PC-3 (cell line): ENCODE measurements around the gene CLTA. TPM values are rescaled to one million over a fixed set of nuclear protein-coding genes. Genes with fewer than 3 reads are reported as not detected.
A peak's percentile ranks its signal among the peaks of the same experiment; 100 is the strongest.

ENCODE experiments used
- ATAC-seq: fragments of 200-7000 bp; cut with Tn5 transposase; 2 replicates; pipeline ENCODE4 v1.9.1; 2020; ENCODE audit warnings: mild to moderate bottlenecking, moderate library complexity
- BruUV-seq: library from RNA; stranded (reverse); fragments of 400-500 nt; replicated peaks from 2 replicates; lab custom pipeline; 2021; lab: Mats Ljungman, UMichigan
- CTCF ChIA-PET: fragments of 300-600 bp; sonication (Branson Sonifier 250); formaldehyde crosslinking; loops from one replicate; lab custom pipeline; 2022; ENCODE audit warnings: antibody characterized with exemption; lab: Charles Lee
- POLR2A ChIA-PET: fragments of 300-600 bp; sonication (Branson Sonifier 250); formaldehyde crosslinking; loops from one replicate; lab custom pipeline; 2022; ENCODE audit warnings: antibody characterized with exemption; ENCODE audit not compliant: unreplicated experiment; lab: Charles Lee
- DNase-seq: peaks from one replicate; pipeline ENCODE4 v3.0.0-alpha.2; 2015
- H2AFZ ChIP-seq: fragments of 300-600 bp; sonication (generic); 2 replicates; pipeline ENCODE4 v1.6.0; 2016; ENCODE audit warnings: antibody characterized with exemption, low read length
- H3F3A ChIP-seq: fragments of 300-600 bp; sonication (generic); one replicate; pipeline ENCODE4 v1.6.0; 2017; ENCODE audit warnings: antibody characterized with exemption, low read length, control low read depth, mild to moderate bottlenecking; ENCODE audit not compliant: unreplicated experiment
- H3K27ac ChIP-seq: fragments of 300-600 bp; sonication (generic); 2 replicates; pipeline ENCODE4 v1.5.1; 2016; ENCODE audit warnings: mild to moderate bottlenecking, low read length
- H3K27me3 ChIP-seq: fragments of 300-600 bp; sonication (generic); 2 replicates; pipeline ENCODE4 v1.6.1; 2016; ENCODE audit warnings: low read length, mixed read lengths
- H3K36me3 ChIP-seq: fragments of 300-600 bp; sonication (generic); 2 replicates; pipeline ENCODE4 v1.6.1; 2016; ENCODE audit warnings: low read depth, mixed run types, low read length, mixed read lengths
- H3K4me1 ChIP-seq: fragments of 300-600 bp; sonication (generic); 2 replicates; pipeline ENCODE4 v1.5.1; 2016; ENCODE audit warnings: low read length; ENCODE audit not compliant: insufficient read depth
- H3K4me2 ChIP-seq: fragments of 300-600 bp; sonication (generic); 2 replicates; pipeline ENCODE4 v1.6.0; 2016; ENCODE audit warnings: low read length
- H3K4me3 ChIP-seq: fragments of 300-600 bp; sonication (generic); 2 replicates; pipeline ENCODE4 v1.5.1; 2016; ENCODE audit warnings: mild to moderate bottlenecking, low read length, mixed read lengths
- H3K79me2 ChIP-seq: fragments of 300-600 bp; sonication (generic); 2 replicates; pipeline ENCODE4 v1.6.1; 2017; ENCODE audit warnings: low read length, mixed read lengths
- H3K9ac ChIP-seq: fragments of 300-600 bp; sonication (generic); 2 replicates; pipeline ENCODE4 v1.6.0; 2016; ENCODE audit warnings: mild to moderate bottlenecking, low read length
- H3K9me2 ChIP-seq: fragments of 300-600 bp; sonication (generic); replicated peaks from 2 replicates; pipeline ENCODE4 v1.6.1; 2016; ENCODE audit warnings: mixed run types, low read length, mixed read lengths
- H3K9me3 ChIP-seq: fragments of 300-600 bp; sonication (generic); 2 replicates; pipeline ENCODE4 v1.6.1; 2016; ENCODE audit warnings: low read length, mixed read lengths
- H4K20me1 ChIP-seq: fragments of 300-600 bp; sonication (generic); 2 replicates; pipeline ENCODE4 v1.6.1; 2016; ENCODE audit warnings: low read length, mixed read lengths
- CTCF ChIP-seq: fragments of 300-600 bp; sonication (generic); conservative IDR thresholded peaks from 2 replicates; pipeline ENCODE4 v1.5.1; 2017; ENCODE audit warnings: antibody characterized with exemption, low read depth, mild to moderate bottlenecking, low read length
- EZH2 ChIP-seq: fragments of 300-600 bp; sonication (generic); IDR thresholded peaks from one replicate; pipeline ENCODE4 v1.6.1; 2017; ENCODE audit warnings: antibody characterized with exemption, mild to moderate bottlenecking, low read length; ENCODE audit not compliant: unreplicated experiment
- EZH2phosphoT487 ChIP-seq: fragments of 300-600 bp; sonication (generic); IDR thresholded peaks from 2 replicates; pipeline ENCODE4 v1.6.1; 2018; ENCODE audit warnings: mild to moderate bottlenecking, antibody characterized with exemption, low read length, borderline replicate concordance
- intact Hi-C: fragments of 100-400 bp; cut with micrococcal nuclease; formaldehyde crosslinking; loops from 2 replicates; pipeline ENCODE4 v1.9.0; 2023
- total RNA-seq: library from RNA; depleted of rRNA; stranded (reverse); fragments of >200 nt; gene quantifications from 2 replicates; pipeline ENCODE4 v1.2.3, GENCODE V29; 2014

Gene CLTA
- total RNA-seq, 1 experiment from 2014 or later, result 259 TPM

- Histone ChIP-seq H3K36me3 (peaks cover 3% of the 10 kb centered on the region; the same call in 1 of the 2 replicates), H3K4me1 (peaks cover 17% of the 10 kb centered on the region), H4K20me1 (peaks cover 32% of the 10 kb centered on the region), H2AFZ (peak overlapping the region; percentile 88; the same call in 1 of the 2 replicates), H3K9me3 (no peaks in the 10 kb centered on the region), H3K27ac (peak overlapping the region; percentile 66), H3F3A (no peaks in the 10 kb centered on the region), H3K27me3 (no peaks in the 10 kb centered on the region), H3K79me2 (peaks cover 53% of the 10 kb centered on the region), H3K4me3 (peak overlapping the region; percentile 96), H3K4me2 (peak overlapping the region; percentile 94), H3K9me2 (no peaks in the 10 kb centered on the region), H3K9ac (peak overlapping the region; percentile 99)
- TF ChIP-seq CTCF (no peak), EZH2 (no peak), EZH2phosphoT487 (no peak)
- ATAC-seq (no peak), DNase-seq (no peak)
- intact Hi-C loops, result no loop called here
- no TSS peak for BruUV-seq
- ChIA-PET POLR2A (no interaction called here), CTCF (interaction anchor here (1.8 kb wide), 1 partner anchor 25 kb away, joined by 7 read pairs; no protein-coding TSS in a partner anchor)
These were observed 547 bp downstream of the CLTA start for GRCh38 chr9:36191290-36191645.

GRCh38 chr9:36191686-36192085, 965 bp downstream of the CLTA start:
- H3F3A ChIP-seq, result no peaks in the 10 kb centered on the region
- peaks cover 32% of the 10 kb centered on the region for H4K20me1 ChIP-seq
- H3K4me3 ChIP-seq, result peak overlapping the region; percentile 96
- POLR2A ChIA-PET, result no interaction called here
- H3K27me3 ChIP-seq, result no peaks in the 10 kb centered on the region
- no peak overlapping the region for H2AFZ ChIP-seq
- TF ChIP-seq EZH2, result no peak
- TF ChIP-seq EZH2phosphoT487, result no peak
- TF ChIP-seq CTCF, result no peak
- peak overlapping the region; percentile 99 for H3K9ac ChIP-seq
- no peak overlapping the region for H3K27ac ChIP-seq
- no peaks in the 10 kb centered on the region for H3K9me3 ChIP-seq
- peaks cover 17% of the 10 kb centered on the region for H3K4me1 ChIP-seq
- ATAC-seq (no peak), DNase-seq (no peak)
- H3K36me3 ChIP-seq, result peaks cover 3% of the 10 kb centered on the region; the same call in 1 of the 2 replicates
- BruUV-seq, result no TSS peak
- peaks cover 55% of the 10 kb centered on the region for H3K79me2 ChIP-seq
- intact Hi-C loops, result no loop called here
- H3K4me2 ChIP-seq, result peak overlapping the region; percentile 94
- CTCF ChIA-PET, result no interaction called here
- H3K9me2 ChIP-seq, result no peaks in the 10 kb centered on the region

- ChIA-PET POLR2A (no interaction called here), CTCF (no interaction called here)
- no peaks in the 10 kb centered on the region for H3K27me3 ChIP-seq
- no peak overlapping the region for H2AFZ ChIP-seq
- no peak overlapping the region for H3K27ac ChIP-seq
- H3K4me2 ChIP-seq, result peak overlapping the region; percentile 94
- peaks cover 3% of the 10 kb centered on the region; the same call in 1 of the 2 replicates for H3K36me3 ChIP-seq
- ATAC-seq (no peak; the same call in 1 of the 2 replicates), DNase-seq (peak; percentile 40)
- H3K9ac ChIP-seq, result peak overlapping the region; percentile 99
- intact Hi-C loops, result no loop called here
- H4K20me1 ChIP-seq, result peaks cover 32% of the 10 kb centered on the region
- H3K4me1 ChIP-seq, result peaks cover 17% of the 10 kb centered on the region
- H3K4me3 ChIP-seq, result peak overlapping the region; percentile 96
- no peaks in the 10 kb centered on the region for H3F3A ChIP-seq
- no peak for TF ChIP-seq EZH2phosphoT487
- TF ChIP-seq CTCF, result no peak
- no peak for TF ChIP-seq EZH2
- peaks cover 60% of the 10 kb centered on the region for H3K79me2 ChIP-seq
- no TSS peak for BruUV-seq
- no peaks in the 10 kb centered on the region for H3K9me2 ChIP-seq
- H3K9me3 ChIP-seq, result no peaks in the 10 kb centered on the region
These were observed 1.5 kb downstream of the CLTA start for GRCh38 chr9:36192196-36192595.
